Activated CD4-positive, alpha-beta memory T cell treated with anti-CD3 and anti-CD28 coated beads for 36 hours (primary cell): Measurements from ENCODE around the gene PSMC3IP. TPM values are rescaled to one million over a fixed set of nuclear protein-coding genes. Genes with fewer than 3 reads are reported as not detected.

ENCODE experiments used
- CTCF ChIA-PET: fragments of 350-600 bp; sonication (Branson Sonifier 250); formaldehyde crosslinking; loops from one replicate; lab custom pipeline; 2021; ENCODE audit warnings: antibody characterized with exemption, inconsistent platforms; lab: Charles Lee
- POLR2A ChIA-PET: fragments of 350-600 bp; sonication (Branson Sonifier 250); formaldehyde crosslinking; loops from one replicate; lab custom pipeline; 2021; ENCODE audit warnings: antibody characterized with exemption; lab: Charles Lee
- DNase-seq: peaks from one replicate; pipeline ENCODE4 v3.0.0-alpha.2; 2020
- H3K27ac Mint-ChIP-seq: one replicate; pipeline ENCODE4 v1.8.0; 2021; ENCODE audit warnings: mixed read lengths
- H3K27me3 Mint-ChIP-seq: one replicate; pipeline ENCODE4 v1.8.0; 2021; ENCODE audit warnings: mixed read lengths
- H3K36me3 Mint-ChIP-seq: one replicate; pipeline ENCODE4 v1.8.0; 2021; ENCODE audit warnings: mixed read lengths
- H3K4me1 Mint-ChIP-seq: one replicate; pipeline ENCODE4 v1.8.0; 2021; ENCODE audit warnings: low read depth, mixed read lengths
- H3K4me3 Mint-ChIP-seq: one replicate; pipeline ENCODE4 v1.8.0; 2021; ENCODE audit warnings: mild to moderate bottlenecking, mixed read lengths
- H3K9me3 Mint-ChIP-seq: one replicate; pipeline ENCODE4 v1.8.0; 2021; ENCODE audit warnings: mixed read lengths
- intact Hi-C: fragments of 100-400 bp; cut with micrococcal nuclease; formaldehyde crosslinking; loops from one replicate; pipeline ENCODE4 v1.15.1; 2023
- total RNA-seq, 2 experiments: library from RNA; stranded (reverse); gene quantifications; one replicate each; pipeline ENCODE4 v1.2.3, GENCODE V29; 2021

The PSMC3IP gene
- total RNA-seq, 2 experiments from 2014 or later = 26.4 to 29.4 TPM

DNA sequence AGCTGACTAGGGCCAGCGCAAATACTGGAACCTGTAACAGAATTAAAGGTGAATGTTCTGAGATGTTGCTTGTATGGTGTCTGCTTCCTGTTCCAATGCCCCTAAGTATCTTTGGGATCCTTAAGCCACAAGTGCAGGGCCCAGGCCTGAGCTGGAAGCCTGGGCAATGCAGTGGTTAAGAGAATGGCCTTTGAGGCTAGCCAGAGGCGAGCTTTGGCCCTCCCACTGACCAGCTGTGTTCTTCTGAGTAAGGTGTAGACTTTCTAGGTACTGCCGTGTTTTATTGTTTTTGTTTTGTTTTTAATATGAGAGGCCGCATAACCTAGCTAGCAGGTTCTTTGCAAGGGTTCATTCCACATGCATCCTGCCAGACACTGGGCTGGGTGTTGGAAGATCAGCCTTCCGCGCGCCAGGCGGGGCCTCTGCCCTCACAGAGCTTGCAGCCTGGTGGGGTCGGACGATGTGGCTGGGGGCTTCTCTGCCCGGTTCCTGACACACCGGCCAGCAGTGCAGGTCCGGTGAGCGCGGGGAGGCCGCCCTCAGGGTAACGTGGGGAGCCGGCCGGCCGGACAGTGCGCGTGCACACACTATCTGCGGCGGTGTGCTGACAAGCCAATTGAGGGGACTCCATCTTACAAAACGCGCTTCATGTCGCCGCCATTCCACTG, 11.2 kb downstream of the PSMC3IP start:
- intact Hi-C loops = loop anchor here (2.0 kb wide), 1 partner anchor 42 kb away; the partner anchor contains the start of genes RETREG3 and TUBG1
- H3K9me3 Mint-ChIP-seq = no peaks in the 10 kb centered on the region
- CTCF ChIA-PET = interaction anchor here (1.9 to 5.4 kb wide), 2 partner anchors 11 to 12 kb away, joined by 5 to 50 read pairs; partner anchors contain the start of gene PSMC3IP
- POLR2A ChIA-PET = interaction anchor here (0.5 to 3.8 kb wide), 4 partner anchors 11 to 178 kb away, joined by 3 to 38 read pairs (median 3); partner anchors contain the start of genes PSMC3IP and STAT3
- no peak for DNase-seq
- H3K27me3 Mint-ChIP-seq = no peaks in the 10 kb centered on the region
- peak overlapping the region; percentile 96 for H3K27ac Mint-ChIP-seq
- H3K4me1 Mint-ChIP-seq = peaks cover 48% of the 10 kb centered on the region
- H3K4me3 Mint-ChIP-seq = peak overlapping the region; percentile 96
- H3K36me3 Mint-ChIP-seq = peaks cover 28% of the 10 kb centered on the region

DNA sequence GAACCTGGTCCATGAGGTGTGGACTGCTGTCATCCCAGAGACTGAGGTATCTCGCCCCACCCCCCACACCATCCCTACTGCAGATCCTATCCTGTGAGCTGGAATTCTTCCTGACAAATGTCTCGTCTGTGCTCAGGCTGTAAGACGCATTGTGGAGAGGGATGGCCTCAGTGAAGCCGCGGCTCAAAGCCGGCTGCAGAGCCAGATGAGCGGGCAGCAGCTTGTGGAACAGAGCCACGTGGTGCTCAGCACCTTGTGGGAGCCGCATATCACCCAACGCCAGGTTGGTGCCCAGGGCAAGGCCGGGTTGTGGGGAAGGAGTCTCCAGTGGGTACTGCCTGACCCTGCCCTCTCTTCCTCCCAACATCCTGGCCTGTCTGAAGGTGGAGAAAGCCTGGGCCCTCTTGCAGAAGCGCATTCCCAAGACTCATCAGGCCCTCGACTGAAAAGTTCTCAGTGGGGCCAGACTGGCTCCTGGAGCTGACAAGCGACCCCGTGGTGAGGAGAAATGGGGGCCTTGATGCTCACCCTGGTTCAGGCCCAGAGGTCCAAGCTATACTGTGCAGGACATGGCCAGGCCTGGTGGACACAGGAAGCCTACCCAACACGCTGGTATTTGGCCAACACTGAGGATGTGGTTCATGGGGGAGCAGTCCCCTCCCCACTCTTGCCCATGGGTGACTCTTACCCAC, 11.9 kb downstream of the PSMC3IP start:
- H3K36me3 Mint-ChIP-seq = peaks cover 26% of the 10 kb centered on the region
- intact Hi-C loops = loop anchor here (2.0 kb wide), 1 partner anchor 43 kb away; the partner anchor contains the start of genes RETREG3 and TUBG1
- H3K9me3 Mint-ChIP-seq = no peaks in the 10 kb centered on the region
- peak overlapping the region; percentile 96 for H3K4me3 Mint-ChIP-seq
- H3K4me1 Mint-ChIP-seq = peaks cover 50% of the 10 kb centered on the region
- DNase-seq = no peak
- H3K27me3 Mint-ChIP-seq = no peaks in the 10 kb centered on the region
- peak overlapping the region; percentile 30 for H3K27ac Mint-ChIP-seq
- POLR2A ChIA-PET = interaction anchor here (0.5 to 3.8 kb wide), 4 partner anchors 12 to 177 kb away, joined by 3 to 38 read pairs (median 3); partner anchors contain the start of genes PSMC3IP, RETREG3, STAT3 and TUBG1
- CTCF ChIA-PET = interaction anchor here (1.9 to 5.4 kb wide), 2 partner anchors 11 to 12 kb away, joined by 5 to 50 read pairs; partner anchors contain the start of gene PSMC3IP

DNA sequence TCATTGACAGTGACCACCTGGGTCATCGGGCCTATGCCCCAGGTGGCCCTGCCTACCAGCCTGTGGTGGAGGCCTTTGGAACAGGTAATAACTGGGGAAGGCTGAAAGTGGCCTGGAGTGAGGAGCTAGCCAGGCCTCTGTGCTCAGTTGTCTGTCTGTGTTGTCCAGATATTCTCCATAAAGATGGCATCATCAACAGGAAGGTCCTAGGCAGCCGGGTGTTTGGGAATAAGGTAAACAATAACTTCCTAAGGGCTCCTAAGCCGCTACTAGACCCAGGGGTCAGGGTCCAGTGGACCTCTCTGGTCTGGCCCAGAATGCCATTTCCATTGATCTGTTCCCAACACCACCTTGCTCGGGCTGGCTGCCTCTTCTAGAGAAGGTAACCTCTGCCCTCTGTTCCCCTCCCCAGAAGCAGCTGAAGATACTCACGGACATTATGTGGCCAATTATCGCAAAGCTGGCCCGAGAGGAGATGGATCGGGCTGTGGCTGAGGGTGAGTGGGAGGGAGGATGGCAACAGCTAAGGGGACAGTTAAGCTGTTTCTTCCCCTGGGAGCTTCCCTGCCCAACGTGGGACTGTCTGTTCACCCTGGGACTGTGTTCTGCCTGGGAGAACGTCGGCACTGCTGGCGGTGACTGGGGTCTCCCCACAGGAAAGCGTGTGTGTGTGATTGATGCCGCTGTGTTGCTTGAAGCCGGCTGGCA, 12.6 kb downstream of the PSMC3IP start:
- no peak overlapping the region for H3K27ac Mint-ChIP-seq
- ChIA-PET CTCF (interaction anchor here (1.0 to 1.9 kb wide), 3 partner anchors 11 to 17 kb away, joined by 3 to 12 read pairs (median 5); partner anchors contain the start of gene PSMC3IP), POLR2A (interaction anchor here (1.1 to 3.8 kb wide), 2 partner anchors 12 to 44 kb away, joined by 3 to 38 read pairs; partner anchors contain the start of genes PSMC3IP, RETREG3 and TUBG1)
- peaks cover 26% of the 10 kb centered on the region for H3K36me3 Mint-ChIP-seq
- no peaks in the 10 kb centered on the region for H3K27me3 Mint-ChIP-seq
- H3K9me3 Mint-ChIP-seq = no peaks in the 10 kb centered on the region
- peaks cover 54% of the 10 kb centered on the region for H3K4me1 Mint-ChIP-seq
- H3K4me3 Mint-ChIP-seq = peak overlapping the region; percentile 5
- DNase-seq = no peak
- intact Hi-C loops = no loop called here

DNA sequence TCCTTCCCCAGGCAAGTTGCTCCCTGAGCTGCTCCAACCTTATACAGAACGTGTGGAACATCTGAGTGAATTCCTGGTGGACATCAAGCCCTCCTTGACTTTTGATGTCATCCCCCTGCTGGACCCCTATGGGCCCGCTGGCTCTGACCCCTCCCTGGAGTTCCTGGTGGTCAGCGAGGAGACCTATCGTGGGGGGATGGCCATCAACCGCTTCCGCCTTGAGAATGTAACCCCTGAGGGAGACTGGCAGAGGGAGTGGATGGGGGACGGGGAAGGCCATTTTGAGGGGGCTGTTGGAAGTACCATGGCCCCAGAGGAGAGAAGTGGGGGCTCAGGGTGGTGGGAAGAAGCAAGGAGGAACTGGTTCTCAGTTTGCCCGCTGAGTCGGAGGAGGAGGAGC, 13.6 kb downstream of the PSMC3IP start:
- H3K27me3 Mint-ChIP-seq = no peaks in the 10 kb centered on the region
- H3K4me3 Mint-ChIP-seq = peak overlapping the region; percentile 93
- POLR2A ChIA-PET = interaction anchor here (0.7 to 1.3 kb wide), 2 partner anchors 28 to 78 kb away, joined by 3 read pairs; partner anchors contain the start of gene NAGLU
- H3K27ac Mint-ChIP-seq = peak overlapping the region; percentile 14
- peaks cover 49% of the 10 kb centered on the region for H3K4me1 Mint-ChIP-seq
- no peaks in the 10 kb centered on the region for H3K9me3 Mint-ChIP-seq
- H3K36me3 Mint-ChIP-seq = peaks cover 19% of the 10 kb centered on the region
- intact Hi-C loops = loop anchor here (2.0 kb wide), 1 partner anchor 13 kb away; the partner anchor contains the start of gene PSMC3IP
- DNase-seq = no peak
- CTCF ChIA-PET = interaction anchor here (0.7 to 1.9 kb wide), 4 partner anchors 8 to 341 kb away, joined by 3 to 12 read pairs (median 4); partner anchors contain the start of gene PSMC3IP

DNA sequence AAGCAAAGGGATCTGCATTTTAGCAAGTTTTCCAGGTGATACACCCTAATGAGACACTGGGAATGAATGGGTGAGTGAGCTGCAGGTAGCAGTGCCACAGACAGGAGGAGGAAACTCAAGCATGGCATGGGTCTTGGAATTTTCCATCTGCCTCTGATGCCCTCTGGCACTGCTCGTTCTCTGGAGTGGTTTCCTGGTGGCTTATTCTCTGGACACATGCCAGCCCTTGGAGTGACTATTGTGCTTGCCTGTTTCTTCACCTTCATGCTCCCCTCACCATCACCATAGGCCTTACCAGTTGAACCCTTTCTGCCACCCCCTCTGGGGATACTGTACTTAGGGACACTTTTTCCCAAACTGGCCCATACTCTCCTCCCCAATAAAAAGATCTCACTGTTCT, 14.0 kb downstream of the PSMC3IP start:
- no peak for DNase-seq
- H3K27me3 Mint-ChIP-seq = no peaks in the 10 kb centered on the region
- intact Hi-C loops = loop anchor here (2.0 kb wide), 1 partner anchor 13 kb away; the partner anchor contains the start of gene PSMC3IP
- ChIA-PET CTCF (interaction anchor here (0.7 to 1.9 kb wide), 3 partner anchors 9 to 341 kb away, joined by 4 to 12 read pairs (median 4); partner anchors contain the start of gene PSMC3IP), POLR2A (interaction anchor here (0.7 to 1.3 kb wide), 4 partner anchors 9 to 78 kb away, joined by 3 read pairs; partner anchors contain the start of genes HSD17B1 and NAGLU)
- H3K4me1 Mint-ChIP-seq = peaks cover 45% of the 10 kb centered on the region
- H3K27ac Mint-ChIP-seq = peak overlapping the region; percentile 14
- H3K9me3 Mint-ChIP-seq = no peaks in the 10 kb centered on the region
- H3K36me3 Mint-ChIP-seq = peaks cover 15% of the 10 kb centered on the region
- peak overlapping the region; percentile 93 for H3K4me3 Mint-ChIP-seq

DNA sequence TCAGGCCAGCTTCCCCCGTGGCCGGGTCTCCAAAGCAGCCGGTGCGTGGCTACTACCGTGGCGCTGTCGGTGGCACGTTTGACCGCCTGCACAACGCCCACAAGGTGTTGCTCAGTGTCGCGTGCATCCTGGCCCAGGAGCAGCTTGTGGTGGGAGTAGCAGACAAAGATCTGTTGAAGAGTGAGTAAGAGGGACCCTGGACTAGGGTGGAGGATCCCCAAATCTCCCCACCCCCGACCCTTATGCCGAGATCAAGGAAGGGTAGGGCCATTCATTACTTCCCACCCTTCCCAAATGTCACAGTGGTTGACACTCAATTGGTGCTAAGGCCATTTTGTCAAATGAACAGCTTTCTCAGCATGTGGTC, 14.4 kb downstream of the PSMC3IP start:
- Mint-ChIP-seq H3K4me1 (peaks cover 42% of the 10 kb centered on the region), H3K4me3 (peak overlapping the region; percentile 93), H3K27ac (peak overlapping the region; percentile 84), H3K9me3 (no peaks in the 10 kb centered on the region), H3K36me3 (peaks cover 15% of the 10 kb centered on the region), H3K27me3 (no peaks in the 10 kb centered on the region)
- ChIA-PET POLR2A (interaction anchor here (0.7 to 1.1 kb wide), 4 partner anchors 9 to 78 kb away, joined by 3 to 4 read pairs (median 3); partner anchors contain the start of genes HSD17B1 and PSMC3IP), CTCF (interaction anchor here (0.7 to 1.1 kb wide), 3 partner anchors 9 to 340 kb away, joined by 3 to 4 read pairs (median 4); no protein-coding TSS in a partner anchor)
- no peak for DNase-seq
- intact Hi-C loops = loop anchor here (2.0 kb wide), 1 partner anchor 14 kb away; the partner anchor contains the start of gene PSMC3IP

DNA sequence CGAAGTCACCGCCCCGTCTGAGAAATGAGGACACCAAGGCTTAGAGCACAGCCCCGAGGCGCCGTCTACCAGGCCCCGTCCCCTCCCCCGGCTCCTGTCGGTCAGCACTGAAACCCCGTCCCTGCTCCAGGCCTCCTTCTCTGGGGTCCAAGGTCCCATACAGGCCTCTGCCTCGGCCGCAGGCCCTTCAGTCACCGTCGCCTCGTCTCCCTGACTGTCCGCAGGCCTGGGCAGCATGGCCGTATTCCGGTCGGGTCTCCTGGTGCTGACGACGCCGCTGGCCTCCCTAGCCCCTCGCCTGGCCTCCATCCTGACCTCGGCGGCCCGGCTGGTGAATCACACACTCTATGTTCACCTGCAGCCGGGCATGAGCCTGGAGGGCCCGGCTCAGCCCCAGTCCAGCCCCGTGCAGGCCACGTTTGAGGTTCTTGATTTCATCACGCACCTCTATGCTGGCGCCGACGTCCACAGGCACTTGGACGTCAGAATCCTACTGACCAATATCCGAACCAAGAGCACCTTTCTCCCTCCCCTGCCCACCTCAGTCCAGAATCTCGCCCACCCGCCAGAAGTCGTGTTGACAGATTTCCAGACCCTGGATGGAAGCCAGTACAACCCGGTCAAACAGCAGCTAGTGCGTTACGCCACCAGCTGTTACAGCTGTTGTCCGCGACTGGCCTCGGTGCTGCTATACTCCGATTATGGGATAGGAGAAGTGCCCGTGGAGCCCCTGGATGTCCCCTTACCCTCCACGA, 15.0 kb downstream of the PSMC3IP start:
- DNase-seq = peak; percentile 38
- intact Hi-C loops = loop anchor here (1.0 to 2.0 kb wide), 2 partner anchors 14 to 47 kb away; partner anchors contain the start of genes PSMC3IP, RETREG3 and TUBG1

DNA sequence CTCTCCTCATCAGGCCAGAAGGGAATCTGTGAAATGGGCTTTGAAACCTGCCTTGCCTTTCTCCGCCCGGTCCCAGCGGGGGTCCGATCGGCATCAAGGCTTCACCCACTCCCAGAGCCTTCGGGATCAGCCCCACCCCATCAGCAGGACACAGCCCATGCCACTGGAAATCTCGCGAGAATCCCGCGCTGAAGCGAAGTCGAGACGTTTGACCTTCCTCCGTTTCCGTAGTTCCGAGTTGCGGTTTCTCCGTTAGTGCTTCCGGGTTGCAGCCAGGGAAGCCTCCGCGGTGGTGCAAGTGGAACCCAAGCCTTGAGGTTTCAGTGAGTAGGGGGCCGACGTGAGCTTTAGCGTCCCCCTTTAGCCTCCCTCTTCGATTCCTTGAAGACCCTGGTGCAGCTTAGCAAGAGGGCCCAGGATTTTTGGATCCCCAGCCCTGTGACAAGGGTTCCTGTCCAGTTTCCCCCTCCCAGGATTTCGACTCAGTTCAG, 15.6 kb downstream of the PSMC3IP start, which contains the start of gene COASY:
TSS of gene COASY (plus strand) at position 252 of the 491 bp plus-strand sequence. CDS start 475 bp downstream, outside the sequence.
- intact Hi-C loops = loop anchor here (1.0 to 2.0 kb wide), 2 partner anchors 15 to 47 kb away; partner anchors contain the start of genes PSMC3IP, RETREG3 and TUBG1
- H3K36me3 Mint-ChIP-seq = peaks cover 11% of the 10 kb centered on the region
- peak within 1 kb of the TSS; percentile 93 for H3K4me3 Mint-ChIP-seq
- CTCF ChIA-PET = interaction anchor here (1.1 kb wide), 1 partner anchor 16 kb away, joined by 3 read pairs; no protein-coding TSS in a partner anchor
- peak within 1 kb of the TSS; percentile 84 for H3K27ac Mint-ChIP-seq
- POLR2A ChIA-PET = no interaction called here
- peak; percentile 96 for DNase-seq
- H3K4me1 Mint-ChIP-seq = peaks cover 38% of the 10 kb centered on the region
- H3K27me3 Mint-ChIP-seq = no peaks in the 10 kb centered on the region
- H3K9me3 Mint-ChIP-seq = no peaks in the 10 kb centered on the region

More for the DNA sequence above, 15.0 kb downstream of the PSMC3IP start:
- Mint-ChIP-seq H3K27me3 (no peaks in the 10 kb centered on the region), H3K27ac (peak overlapping the region; percentile 84), H3K9me3 (no peaks in the 10 kb centered on the region), H3K4me3 (peak overlapping the region; percentile 93), H3K36me3 (peaks cover 11% of the 10 kb centered on the region), H3K4me1 (peaks cover 39% of the 10 kb centered on the region)
- POLR2A ChIA-PET = interaction anchor here (0.7 to 1.1 kb wide), 3 partner anchors 8 to 15 kb away, joined by 3 to 4 read pairs (median 3); partner anchors contain the start of genes HSD17B1 and PSMC3IP
- CTCF ChIA-PET = interaction anchor here (1.0 to 1.1 kb wide), 2 partner anchors 16 to 340 kb away, joined by 3 to 4 read pairs; no protein-coding TSS in a partner anchor

DNA sequence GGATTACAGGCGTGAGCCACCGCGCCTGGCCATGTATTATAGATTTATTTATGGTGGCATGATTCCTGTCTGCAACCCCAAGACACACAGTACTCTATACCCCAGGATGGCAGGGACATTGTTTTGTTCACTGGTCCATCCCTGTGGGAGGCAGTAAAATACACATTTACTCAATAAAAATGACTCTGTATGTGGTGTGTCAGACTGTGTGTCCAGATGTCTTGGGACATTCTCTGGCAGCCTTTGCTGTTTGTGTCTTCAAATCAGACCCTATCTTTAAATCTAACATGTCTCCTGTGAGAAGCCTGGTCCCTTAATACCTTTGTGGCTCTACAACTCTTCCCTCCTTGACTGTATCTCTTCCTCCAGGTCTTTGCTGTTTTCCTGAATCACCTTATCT, 17.3 kb downstream of the PSMC3IP start:
- no peaks in the 10 kb centered on the region for H3K9me3 Mint-ChIP-seq
- intact Hi-C loops = no loop called here
- H3K36me3 Mint-ChIP-seq = peaks cover 7% of the 10 kb centered on the region
- DNase-seq = no peak
- H3K4me3 Mint-ChIP-seq = no peak overlapping the region
- H3K27ac Mint-ChIP-seq = no peak overlapping the region
- POLR2A ChIA-PET = no interaction called here
- H3K4me1 Mint-ChIP-seq = peaks cover 31% of the 10 kb centered on the region
- CTCF ChIA-PET = interaction anchor here (1.0 to 2.1 kb wide), 3 partner anchors 12 to 18 kb away, joined by 3 to 9 read pairs (median 4); partner anchors contain the start of gene PSMC3IP
- H3K27me3 Mint-ChIP-seq = no peaks in the 10 kb centered on the region
